HCT116 (cell line): ENCODE results near the gene RBM23.

Experiments
- CBX3 ChIP-seq: IDR thresholded peaks from 2 replicates; pipeline ENCODE4 v1.6.1; 2012; ENCODE audit warnings: low read depth
- CEBPB ChIP-seq: IDR thresholded peaks from 2 replicates; pipeline ENCODE4 v1.6.1; 2012; ENCODE audit warnings: low read depth
- CTCF ChIP-seq, 3 experiments: fragments of 200-600 bp in 1 of 3; sonication (generic) in 1 of 3; IDR thresholded peaks in 2 of 3; conservative IDR thresholded peaks in 1 of 3; 2 replicates each; pipeline ENCODE4 v1.5.1; 2012 to 2017; ENCODE audit warnings: low read depth in 2 of 3, low read length in 2 of 3, antibody characterized with exemption in 1 of 3, borderline replicate concordance in 1 of 3, control low read depth in 1 of 3, mild to moderate bottlenecking in 1 of 3, mixed read lengths in 1 of 3, mixed run types in 1 of 3, moderate library complexity in 1 of 3; ENCODE audit not compliant: insufficient read depth in 1 of 3
- EGR1 ChIP-seq: IDR thresholded peaks from 2 replicates; pipeline ENCODE4 v1.6.1; 2012; ENCODE audit warnings: low read depth
- POLR2A ChIP-seq: IDR thresholded peaks from 2 replicates; pipeline ENCODE4 v1.7.0; 2011; ENCODE audit warnings: borderline replicate concordance; ENCODE audit not compliant: insufficient read depth, insufficient read length; ENCODE audit errors: extremely low read depth
- POLR2AphosphoS5 ChIP-seq: IDR thresholded peaks from 2 replicates; pipeline ENCODE4 v1.6.1; 2011; ENCODE audit warnings: mild to moderate bottlenecking, low read depth, low read length, moderate library complexity
- SIN3A ChIP-seq: IDR thresholded peaks from 2 replicates; pipeline ENCODE4 v1.6.1; 2012; ENCODE audit warnings: low read depth
- TF ChIP-seq, protein P1 (sequence below): IDR thresholded peaks from 2 replicates; pipeline ENCODE4 v1.6.1; 2011; ENCODE audit warnings: mild to moderate bottlenecking, low read length, moderate library complexity; ENCODE audit not compliant: insufficient replicate concordance; ENCODE audit errors: extremely low read depth
- TF ChIP-seq, protein P2 (sequence below): IDR thresholded peaks from 2 replicates; pipeline ENCODE4 v1.6.1; 2012

GRCh38 chr14:22932146-22932545 is 13.2 kb upstream of the RBM23 start:
- TF ChIP-seq POLR2AphosphoS5 (no peak), CTCF (IDR thresholded peaks at IDR 0.05 in 2 of 3, conservative IDR thresholded peaks at IDR 0.05 in 1 of 3; ENCODE audit: borderline replicate concordance in 1 of 3, insufficient read depth in 1 of 3, low read depth in 2 of 3, low read length in 2 of 3) (no peak), POLR2A (no peak), CBX3 (no peak), CEBPB (no peak), SIN3A (no peak), EGR1 (no peak)
- TF ChIP-seq, protein P1, sequence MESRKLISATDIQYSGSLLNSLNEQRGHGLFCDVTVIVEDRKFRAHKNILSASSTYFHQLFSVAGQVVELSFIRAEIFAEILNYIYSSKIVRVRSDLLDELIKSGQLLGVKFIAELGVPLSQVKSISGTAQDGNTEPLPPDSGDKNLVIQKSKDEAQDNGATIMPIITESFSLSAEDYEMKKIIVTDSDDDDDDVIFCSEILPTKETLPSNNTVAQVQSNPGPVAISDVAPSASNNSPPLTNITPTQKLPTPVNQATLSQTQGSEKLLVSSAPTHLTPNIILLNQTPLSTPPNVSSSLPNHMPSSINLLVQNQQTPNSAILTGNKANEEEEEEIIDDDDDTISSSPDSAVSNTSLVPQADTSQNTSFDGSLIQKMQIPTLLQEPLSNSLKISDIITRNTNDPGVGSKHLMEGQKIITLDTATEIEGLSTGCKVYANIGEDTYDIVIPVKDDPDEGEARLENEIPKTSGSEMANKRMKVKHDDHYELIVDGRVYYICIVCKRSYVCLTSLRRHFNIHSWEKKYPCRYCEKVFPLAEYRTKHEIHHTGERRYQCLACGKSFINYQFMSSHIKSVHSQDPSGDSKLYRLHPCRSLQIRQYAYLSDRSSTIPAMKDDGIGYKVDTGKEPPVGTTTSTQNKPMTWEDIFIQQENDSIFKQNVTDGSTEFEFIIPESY, result no peak
- TF ChIP-seq, protein P2, sequence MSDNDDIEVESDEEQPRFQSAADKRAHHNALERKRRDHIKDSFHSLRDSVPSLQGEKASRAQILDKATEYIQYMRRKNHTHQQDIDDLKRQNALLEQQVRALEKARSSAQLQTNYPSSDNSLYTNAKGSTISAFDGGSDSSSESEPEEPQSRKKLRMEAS, result no peak
